Left ventricle myocardium inferior (tissue), 1 donor: Measurements from ENCODE around the gene AKAP9. TPM values are rescaled to one million over a fixed set of nuclear protein-coding genes. Genes with fewer than 3 reads are reported as not detected.

Source experiments
- DNase-seq: peaks from one replicate; pipeline ENCODE4 v3.0.0-alpha.2; 2020
- H3K27ac ChIP-seq: fragments of 200-600 bp; replicated peaks from 2 replicates; pipeline ENCODE4 v1.8.0; 2021
- H3K27me3 ChIP-seq: fragments of 200-600 bp; 2 replicates; pipeline ENCODE4 v1.8.0; 2021; ENCODE audit warnings: low read depth
- H3K36me3 ChIP-seq: fragments of 200-600 bp; 2 replicates; pipeline ENCODE4 v1.8.0; 2021
- H3K4me1 ChIP-seq: fragments of 200-600 bp; 2 replicates; pipeline ENCODE4 v1.8.0; 2021
- H3K4me3 ChIP-seq: fragments of 200-600 bp; 2 replicates; pipeline ENCODE4 v1.8.0; 2021; ENCODE audit warnings: mild to moderate bottlenecking, moderate library complexity
- H3K9me3 ChIP-seq: fragments of 200-600 bp; replicated peaks from 2 replicates; pipeline ENCODE4 v1.8.0; 2021
- CTCF ChIP-seq: fragments of 200-600 bp; IDR thresholded peaks from 2 replicates; pipeline ENCODE4 v1.8.0; 2021; ENCODE audit warnings: antibody characterized with exemption, mild to moderate bottlenecking, borderline replicate concordance
- intact Hi-C: fragments of 100-400 bp; cut with micrococcal nuclease; formaldehyde crosslinking; loops from one replicate; pipeline ENCODE4 v1.11.0; 2022
- total RNA-seq: library from RNA; stranded (reverse); fragmentation: NEBNext Ultra II Directional; extraction: Animal tissue kit (Norgen Biotek cat#: 25700); gene quantifications from one replicate; pipeline ENCODE4 v1.2.1, GENCODE V29; 2021
- donor health status: DM: no; HTN: yes; CAD: no; lungs with severe emphysema.

AKAP9 gene
- total RNA-seq, 1 donor from 2014 or later, result 49.4 TPM

DNA sequence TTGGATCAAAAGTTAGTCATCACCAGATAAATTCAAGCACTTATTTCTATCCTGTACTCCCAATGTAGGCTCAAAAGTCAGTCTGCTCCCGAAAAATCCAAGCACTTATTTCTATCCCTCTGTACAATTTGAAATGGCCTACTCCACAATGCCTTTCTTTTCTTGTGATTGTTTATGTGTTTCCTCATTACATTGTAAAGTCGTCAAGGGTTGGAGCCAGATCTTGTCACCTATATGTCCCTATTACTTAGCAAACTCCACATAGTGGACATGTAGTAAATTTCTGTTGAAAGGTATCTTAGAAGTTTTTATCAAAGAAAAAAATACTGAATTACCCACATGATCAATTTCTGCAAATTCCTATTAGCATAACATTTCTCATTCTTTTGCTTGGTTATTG, 111.5 kb downstream of the AKAP9 start:
- no peak for DNase-seq
- peak overlapping the region; percentile 30 for H3K27ac ChIP-seq
- peaks cover 47% of the 10 kb centered on the region for H3K36me3 ChIP-seq
- peaks cover 35% of the 10 kb centered on the region for H3K4me1 ChIP-seq
- intact Hi-C loops, result no loop called here
- no peaks in the 10 kb centered on the region for H3K27me3 ChIP-seq
- TF ChIP-seq CTCF, result no peak
- H3K9me3 ChIP-seq, result no peaks in the 10 kb centered on the region
- H3K4me3 ChIP-seq, result no peak overlapping the region

DNA sequence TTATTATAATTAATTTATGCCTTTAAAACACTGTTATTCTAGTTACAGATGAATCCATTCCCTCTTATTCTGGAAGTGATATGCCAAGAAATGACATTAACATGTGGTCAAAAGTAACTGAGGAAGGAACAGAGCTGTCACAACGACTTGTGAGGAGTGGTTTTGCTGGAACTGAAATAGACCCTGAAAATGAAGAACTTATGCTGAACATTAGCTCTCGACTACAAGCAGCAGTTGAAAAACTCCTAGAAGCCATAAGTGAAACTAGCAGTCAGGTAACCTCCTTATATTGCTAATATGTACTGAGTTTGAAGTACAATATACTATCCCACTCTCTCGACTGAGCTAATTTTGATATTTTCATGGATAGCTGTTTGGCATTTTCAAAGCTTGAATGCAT, 112.0 kb downstream of the AKAP9 start:
- intact Hi-C loops, result no loop called here
- H3K36me3 ChIP-seq, result peaks cover 42% of the 10 kb centered on the region
- no peak for TF ChIP-seq CTCF
- DNase-seq, result no peak
- H3K4me1 ChIP-seq, result peaks cover 40% of the 10 kb centered on the region
- no peaks in the 10 kb centered on the region for H3K27me3 ChIP-seq
- peak overlapping the region; percentile 1 for H3K27ac ChIP-seq
- no peaks in the 10 kb centered on the region for H3K9me3 ChIP-seq
- no peak overlapping the region for H3K4me3 ChIP-seq

DNA sequence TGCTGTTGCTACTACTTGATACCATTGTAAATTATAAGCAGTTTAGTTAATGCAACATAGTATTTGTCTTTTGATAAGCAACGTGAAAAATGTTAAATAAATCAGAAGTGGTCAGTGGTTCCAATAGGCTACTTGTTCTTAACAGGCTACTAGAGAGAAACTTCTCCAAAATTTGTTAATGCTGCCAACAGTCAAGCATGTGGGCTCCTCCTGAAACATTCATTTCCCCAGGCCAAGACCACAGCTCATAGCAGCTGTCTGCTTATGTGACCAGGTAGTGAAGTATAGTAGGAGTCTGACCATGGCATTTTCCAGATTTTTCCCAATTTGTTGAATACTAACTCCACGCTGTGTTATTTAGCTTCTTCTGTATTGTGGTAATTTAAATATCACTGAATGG, 112.7 kb downstream of the AKAP9 start:
- Histone ChIP-seq H3K4me1 (peaks cover 46% of the 10 kb centered on the region), H3K4me3 (no peak overlapping the region), H3K27ac (peak overlapping the region; percentile 1), H3K9me3 (no peaks in the 10 kb centered on the region), H3K27me3 (no peaks in the 10 kb centered on the region), H3K36me3 (peaks cover 38% of the 10 kb centered on the region)
- intact Hi-C loops, result no loop called here
- no peak for DNase-seq
- no peak for TF ChIP-seq CTCF

DNA sequence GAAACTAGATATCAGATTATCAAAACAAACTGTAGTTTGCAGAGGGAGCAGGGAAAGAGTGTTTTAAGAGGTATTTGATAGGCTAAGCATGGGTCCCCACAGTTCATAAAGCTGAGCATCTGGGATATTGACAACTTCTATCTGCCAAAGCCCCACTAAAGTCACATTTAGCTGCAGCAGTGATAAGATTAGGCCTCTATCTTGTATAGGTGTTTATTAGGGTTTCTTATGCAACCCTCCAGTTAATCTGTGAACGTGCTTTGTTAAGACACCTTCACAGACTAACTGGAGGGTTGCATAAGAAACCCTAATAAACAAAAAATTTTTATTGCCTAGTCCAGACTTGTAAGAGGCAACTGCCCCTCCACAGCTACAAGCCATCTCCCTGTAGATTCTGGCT, 115.6 kb downstream of the AKAP9 start:
- Histone ChIP-seq H3K27me3 (no peaks in the 10 kb centered on the region), H3K4me1 (peaks cover 71% of the 10 kb centered on the region), H3K4me3 (no peak overlapping the region), H3K27ac (peak overlapping the region; percentile 64), H3K36me3 (peaks cover 11% of the 10 kb centered on the region), H3K9me3 (no peaks in the 10 kb centered on the region)
- TF ChIP-seq CTCF, result no peak
- DNase-seq, result no peak
- intact Hi-C loops, result no loop called here

DNA sequence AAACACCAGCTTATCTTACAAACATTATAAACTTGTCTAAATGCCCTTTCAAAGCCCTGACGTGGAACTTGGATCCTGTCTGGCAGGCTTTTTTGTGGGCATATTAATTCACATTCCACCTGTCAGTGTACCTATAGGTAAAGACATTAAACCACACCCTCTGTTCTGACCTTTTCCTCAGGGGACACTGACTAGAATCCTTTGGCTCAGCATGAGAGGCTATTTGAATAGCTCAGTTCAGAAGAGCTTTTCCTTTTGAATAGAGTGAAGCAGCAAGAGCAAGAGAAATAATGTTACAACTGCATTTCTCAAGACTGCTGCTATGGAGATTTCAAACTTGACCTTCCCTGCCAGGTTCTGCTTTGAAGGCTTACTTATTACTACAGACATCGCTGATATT, 116.7 kb downstream of the AKAP9 start:
- no peak for TF ChIP-seq CTCF
- peaks cover 15% of the 10 kb centered on the region for H3K36me3 ChIP-seq
- peaks cover 69% of the 10 kb centered on the region for H3K4me1 ChIP-seq
- intact Hi-C loops, result no loop called here
- peak overlapping the region; percentile 64 for H3K27ac ChIP-seq
- peak overlapping the region; percentile 30 for H3K4me3 ChIP-seq
- H3K27me3 ChIP-seq, result no peaks in the 10 kb centered on the region
- H3K9me3 ChIP-seq, result no peaks in the 10 kb centered on the region
- DNase-seq, result no peak

DNA sequence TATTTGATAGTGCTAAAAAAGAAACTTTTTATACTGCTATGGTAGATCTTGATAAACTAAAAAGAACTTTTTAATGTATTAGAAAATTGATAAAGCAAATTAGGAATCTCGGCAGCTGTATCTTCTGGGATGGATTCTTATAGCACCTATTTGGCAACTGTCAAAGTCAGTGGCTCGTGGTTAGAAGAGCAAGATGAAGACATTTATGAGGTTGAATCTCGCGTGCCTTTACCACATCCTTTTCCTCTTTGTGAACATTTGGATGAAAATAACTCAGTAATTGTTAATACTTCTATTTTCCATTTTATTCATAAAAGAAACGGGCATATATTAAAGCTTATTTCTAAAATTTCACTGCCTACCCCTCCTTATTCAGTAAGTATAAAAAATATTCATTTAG, 117.4 kb downstream of the AKAP9 start:
- TF ChIP-seq CTCF, result no peak
- H3K27me3 ChIP-seq, result no peaks in the 10 kb centered on the region
- no peak for DNase-seq
- peak overlapping the region; percentile 64 for H3K27ac ChIP-seq
- H3K4me3 ChIP-seq, result peak overlapping the region; percentile 30
- H3K4me1 ChIP-seq, result peaks cover 65% of the 10 kb centered on the region
- peaks cover 15% of the 10 kb centered on the region for H3K36me3 ChIP-seq
- no peaks in the 10 kb centered on the region for H3K9me3 ChIP-seq
- intact Hi-C loops, result no loop called here
